Mucosa of stomach (tissue), 1 donor: Measurements from ENCODE around the gene ESM1.
"Not testable (repeated sequence)": the region's sequence is repeated elsewhere in the genome, so short reads cannot be mapped to it uniquely, and the experiment has no call there.

ENCODE experiments used
- H3K27me3 ChIP-seq: one replicate; pipeline ENCODE4 v1.7.0; 2013; ENCODE audit warnings: mild to moderate bottlenecking, low read length; ENCODE audit not compliant: control insufficient read depth, insufficient read depth
- H3K36me3 ChIP-seq: one replicate; pipeline ENCODE4 v1.7.0; 2013; ENCODE audit warnings: low read length; ENCODE audit not compliant: control insufficient read depth, insufficient read depth
- H3K4me1 ChIP-seq: one replicate; pipeline ENCODE4 v1.7.0; 2013; ENCODE audit warnings: mild to moderate bottlenecking, low read length; ENCODE audit not compliant: control insufficient read depth, insufficient read depth
- H3K4me3 ChIP-seq: one replicate; pipeline ENCODE4 v1.7.0; 2013; ENCODE audit warnings: low read length
- H3K9ac ChIP-seq: one replicate; pipeline ENCODE4 v1.7.0; 2013; ENCODE audit warnings: mild to moderate bottlenecking, low read length, moderate library complexity
- H3K9me3 ChIP-seq: one replicate; pipeline ENCODE4 v1.7.0; 2013; ENCODE audit warnings: mild to moderate bottlenecking, low read length, moderate library complexity; ENCODE audit not compliant: control insufficient read depth
- donor health status: Pancreatic carcinoma.

The ESM1 gene, protein sequence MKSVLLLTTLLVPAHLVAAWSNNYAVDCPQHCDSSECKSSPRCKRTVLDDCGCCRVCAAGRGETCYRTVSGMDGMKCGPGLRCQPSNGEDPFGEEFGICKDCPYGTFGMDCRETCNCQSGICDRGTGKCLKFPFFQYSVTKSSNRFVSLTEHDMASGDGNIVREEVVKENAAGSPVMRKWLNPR

GRCh38 chr5:54985301-54986268 lies at the start of gene ESM1:
ESM1 (minus strand) TSS chr5:54985593; CDS start chr5:54985517, 76 bp downstream.
- H3K9ac ChIP-seq: no peak within 1 kb of the TSS
- no peaks in the 10 kb centered on the region for H3K9me3 ChIP-seq
- H3K27me3 ChIP-seq: peaks cover 38% of the 10 kb centered on the region
- no peak within 1 kb of the TSS for H3K4me3 ChIP-seq
- H3K36me3 ChIP-seq: no peaks in the 10 kb centered on the region
- no peaks in the 10 kb centered on the region for H3K4me1 ChIP-seq

DNA sequence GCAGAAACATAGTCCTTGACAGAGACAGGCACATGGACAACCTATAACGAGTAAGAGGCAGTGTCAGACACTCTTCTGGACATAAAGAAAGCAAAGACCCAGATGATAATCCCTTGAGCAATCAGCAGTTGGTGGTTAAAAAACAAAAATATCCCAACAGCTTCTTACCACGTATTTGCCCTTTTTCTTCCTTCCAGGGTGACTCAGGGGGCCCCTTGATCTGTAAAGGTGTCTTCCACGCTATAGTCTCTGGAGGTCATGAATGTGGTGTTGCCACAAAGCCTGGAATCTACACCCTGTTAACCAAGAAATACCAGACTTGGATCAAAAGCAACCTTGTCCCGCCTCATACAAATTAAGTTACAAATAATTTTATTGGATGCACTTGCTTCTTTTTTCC lies 48.2 kb upstream of the ESM1 start:
- H3K9ac ChIP-seq: no peak overlapping the region
- H3K27me3 ChIP-seq: no peaks in the 10 kb centered on the region
- no peaks in the 10 kb centered on the region for H3K36me3 ChIP-seq
- H3K4me3 ChIP-seq: no peak overlapping the region
- H3K9me3 ChIP-seq: no peaks in the 10 kb centered on the region
- H3K4me1 ChIP-seq: no peaks in the 10 kb centered on the region

GRCh38 chr5:55031492-55031891 lies 46.1 kb upstream of the ESM1 start:
- Histone ChIP-seq H3K9ac (no peak overlapping the region), H3K4me3 (no peak overlapping the region), H3K36me3 (no peaks in the 10 kb centered on the region), H3K4me1 (no peaks in the 10 kb centered on the region), H3K27me3 (no peaks in the 10 kb centered on the region), H3K9me3 (no peaks in the 10 kb centered on the region)

DNA sequence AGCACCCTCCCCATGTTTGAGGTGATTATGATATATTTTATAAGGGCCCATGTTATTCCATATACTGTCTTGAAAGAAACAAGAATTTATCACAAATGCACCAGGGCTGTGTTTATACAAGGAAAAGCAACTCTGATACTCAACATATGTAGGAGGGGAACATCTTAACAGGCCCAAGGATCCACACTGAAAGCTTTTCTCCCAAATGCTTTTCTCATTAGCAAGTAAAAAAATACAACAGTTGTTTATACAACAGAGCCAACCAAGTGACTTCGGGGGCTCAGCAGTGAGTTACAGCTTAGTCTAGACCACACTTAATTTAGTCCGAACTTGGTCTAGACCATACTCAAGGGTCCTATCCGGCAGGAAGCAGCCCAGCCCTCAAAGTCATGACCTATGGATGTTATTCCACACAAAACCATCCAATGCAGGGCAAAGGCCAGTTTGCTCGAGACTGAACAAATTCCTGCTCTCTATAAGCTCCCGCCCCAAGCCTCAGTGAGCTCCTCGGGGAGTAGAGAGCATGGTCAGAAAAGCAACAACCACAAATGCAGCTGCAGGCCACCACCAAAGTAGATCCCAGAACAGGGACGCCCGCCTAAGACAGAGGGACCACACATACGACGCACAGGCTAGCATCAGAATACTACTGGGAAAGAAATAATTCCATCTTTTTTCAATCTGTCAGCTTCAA lies 45.4 kb upstream of the ESM1 start:
- no peaks in the 10 kb centered on the region for H3K9me3 ChIP-seq
- H3K4me1 ChIP-seq: no peaks in the 10 kb centered on the region
- H3K27me3 ChIP-seq: no peaks in the 10 kb centered on the region
- no peak overlapping the region for H3K4me3 ChIP-seq
- no peaks in the 10 kb centered on the region for H3K36me3 ChIP-seq
- H3K9ac ChIP-seq: no peak overlapping the region

GRCh38 chr5:55030220-55030619 lies 44.8 kb upstream of the ESM1 start:
- H3K9ac ChIP-seq: no peak overlapping the region
- no peaks in the 10 kb centered on the region for H3K4me1 ChIP-seq
- H3K36me3 ChIP-seq: no peaks in the 10 kb centered on the region
- no peaks in the 10 kb centered on the region for H3K9me3 ChIP-seq
- no peaks in the 10 kb centered on the region for H3K27me3 ChIP-seq
- H3K4me3 ChIP-seq: no peak overlapping the region

GRCh38 chr5:55027595-55027994 lies 42.2 kb upstream of the ESM1 start:
- Histone ChIP-seq H3K4me3 (no peak overlapping the region), H3K9ac (no peak overlapping the region), H3K9me3 (no peaks in the 10 kb centered on the region), H3K4me1 (no peaks in the 10 kb centered on the region), H3K27me3 (no peaks in the 10 kb centered on the region), H3K36me3 (no peaks in the 10 kb centered on the region)

DNA sequence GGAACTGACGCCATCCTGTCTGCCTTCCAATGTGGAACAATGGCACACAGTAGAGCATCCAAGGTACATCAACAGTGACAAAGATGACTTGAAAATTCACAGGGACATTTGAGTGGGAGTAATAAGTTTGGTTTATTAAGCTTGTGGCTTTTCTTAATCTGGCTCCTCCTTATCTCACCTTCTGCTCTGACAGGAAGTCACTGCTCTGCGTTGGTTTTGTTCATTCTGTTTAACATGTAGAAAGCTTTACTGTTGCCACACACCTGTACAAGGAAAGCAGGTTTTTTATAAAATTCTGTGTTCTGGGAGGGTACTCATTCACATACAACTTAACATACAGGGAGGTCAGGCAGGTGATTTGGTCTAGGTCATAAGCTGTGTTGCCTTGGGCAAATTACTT lies 37.1 kb upstream of the ESM1 start:
- no peaks in the 10 kb centered on the region for H3K4me1 ChIP-seq
- H3K9me3 ChIP-seq: no peaks in the 10 kb centered on the region
- H3K27me3 ChIP-seq: no peaks in the 10 kb centered on the region
- H3K9ac ChIP-seq: no peak overlapping the region
- no peak overlapping the region for H3K4me3 ChIP-seq
- no peaks in the 10 kb centered on the region for H3K36me3 ChIP-seq

GRCh38 chr5:55021821-55022220 lies 36.4 kb upstream of the ESM1 start:
- Histone ChIP-seq H3K36me3 (no peaks in the 10 kb centered on the region), H3K9me3 (no peaks in the 10 kb centered on the region), H3K4me3 (no peak overlapping the region), H3K4me1 (no peaks in the 10 kb centered on the region), H3K9ac (no peak overlapping the region), H3K27me3 (no peaks in the 10 kb centered on the region)

DNA sequence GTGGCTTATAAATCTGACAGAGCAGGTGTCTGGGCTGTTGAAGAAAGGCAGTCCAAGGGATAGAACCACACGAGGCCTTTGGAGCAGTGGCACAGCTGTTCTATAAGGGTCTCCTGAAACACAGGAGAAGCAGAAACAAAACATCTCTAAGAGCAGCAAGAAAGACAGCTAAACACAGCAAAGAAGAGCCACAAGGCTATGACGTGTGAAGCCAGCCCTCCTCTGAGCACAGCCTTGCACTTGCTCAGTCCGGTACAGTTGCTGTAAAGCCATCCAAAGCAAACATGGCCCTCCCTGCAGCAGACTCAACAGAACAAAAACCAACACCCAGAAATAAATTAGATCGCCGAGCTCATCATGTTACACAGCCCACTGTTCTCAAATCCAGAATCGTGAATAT lies 36.0 kb upstream of the ESM1 start:
- Histone ChIP-seq H3K4me1 (no peaks in the 10 kb centered on the region), H3K4me3 (no peak overlapping the region), H3K9me3 (no peaks in the 10 kb centered on the region), H3K9ac (no peak overlapping the region), H3K27me3 (no peaks in the 10 kb centered on the region), H3K36me3 (no peaks in the 10 kb centered on the region)

DNA sequence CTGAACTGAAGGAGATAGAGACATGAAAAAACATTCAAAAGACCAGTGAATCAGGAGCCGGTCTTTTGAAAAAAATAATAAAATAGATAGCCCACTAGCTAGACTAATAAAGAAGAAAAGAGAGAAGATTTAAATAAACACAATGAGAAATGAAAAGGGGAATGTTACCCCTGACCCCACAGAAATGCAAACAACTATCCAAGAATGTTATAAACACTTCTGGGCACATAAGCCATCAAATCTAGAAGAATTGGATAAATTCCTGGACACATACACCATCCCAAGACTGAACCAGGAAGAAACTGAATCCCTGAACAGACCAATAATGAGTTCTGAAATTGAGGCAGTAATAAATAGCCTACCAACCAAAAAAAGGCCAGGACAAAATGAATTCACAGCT lies 24.8 kb upstream of the ESM1 start:
- not testable (repeated sequence) for H3K27me3 ChIP-seq, H3K4me3 ChIP-seq, H3K4me1 ChIP-seq, H3K36me3 ChIP-seq, H3K9ac ChIP-seq, H3K9me3 ChIP-seq

GRCh38 chr5:55004729-55005128 lies 19.3 kb upstream of the ESM1 start:
- H3K4me3 ChIP-seq: no peak overlapping the region
- no peaks in the 10 kb centered on the region for H3K9me3 ChIP-seq
- no peaks in the 10 kb centered on the region for H3K36me3 ChIP-seq
- H3K4me1 ChIP-seq: no peaks in the 10 kb centered on the region
- H3K9ac ChIP-seq: no peak overlapping the region
- no peaks in the 10 kb centered on the region for H3K27me3 ChIP-seq

- H3K4me3 ChIP-seq: no peak overlapping the region
- no peaks in the 10 kb centered on the region for H3K4me1 ChIP-seq
- H3K27me3 ChIP-seq: no peaks in the 10 kb centered on the region
- H3K9me3 ChIP-seq: no peaks in the 10 kb centered on the region
- H3K36me3 ChIP-seq: no peaks in the 10 kb centered on the region
- no peak overlapping the region for H3K9ac ChIP-seq
Observed at GRCh38 chr5:55003432-55004065, 18.2 kb upstream of the ESM1 start.
